Putamen (tissue), 1 donor: ENCODE measurements around the gene GAL.

Experiments
- DNase-seq: peaks from one replicate; pipeline ENCODE4 v3.0.0-alpha.2; 2016; ENCODE audit warnings: low spot score

GAL gene

GRCh38 chr11:68682531-68682961 lies 1.8 kb upstream of the GAL start:
- DNase-seq = no peak

GRCh38 chr11:68683121-68683520 lies 1.2 kb upstream of the GAL start:
- no peak for DNase-seq

- no peak for DNase-seq
These were observed 584 bp upstream of the GAL start for GRCh38 chr11:68683536-68684384.

DNA sequence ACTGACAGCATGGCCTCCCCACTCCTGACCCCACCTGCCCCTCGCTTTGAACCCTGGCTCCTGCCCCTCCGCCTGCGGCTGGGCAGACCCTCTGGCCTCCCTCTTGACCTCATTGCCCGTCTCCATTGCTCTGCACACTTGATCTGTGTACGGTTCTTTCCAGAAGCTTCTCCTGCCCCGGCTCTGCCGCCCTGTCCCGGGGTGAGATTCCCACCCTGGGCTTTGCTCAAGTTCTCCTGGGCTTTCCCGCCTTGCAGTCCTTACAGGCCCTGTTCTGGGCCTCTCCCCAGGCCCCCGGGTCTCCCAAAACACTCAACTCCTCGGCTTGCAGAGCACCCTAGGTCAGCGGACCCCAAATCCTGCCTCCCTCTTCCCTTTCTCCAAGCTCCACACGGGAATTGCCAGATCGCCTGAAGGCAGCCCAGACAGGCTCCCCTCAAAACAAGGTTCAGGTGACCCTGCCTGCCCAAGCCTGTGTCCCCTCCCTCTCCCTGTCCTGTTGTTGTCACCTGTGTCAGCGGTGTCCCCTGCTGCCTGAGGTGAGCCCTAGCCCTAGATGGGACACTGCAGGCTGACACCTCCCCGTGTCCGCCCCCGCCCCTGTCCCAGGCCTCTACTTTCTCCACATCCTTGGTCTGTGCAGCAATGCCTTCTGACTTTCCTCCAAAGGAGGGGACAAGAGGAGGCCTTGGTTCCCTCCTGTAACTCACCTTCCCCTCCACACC lies 1.5 kb downstream of the GAL start:
- no peak for DNase-seq

- DNase-seq = no peak
These were observed 2.1 kb downstream of the GAL start for GRCh38 chr11:68686486-68686885.

- no peak for DNase-seq
These were observed 3.0 kb downstream of the GAL start for GRCh38 chr11:68687311-68687710.

- DNase-seq = no peak
These were observed 3.6 kb downstream of the GAL start for GRCh38 chr11:68687986-68688385.

DNA sequence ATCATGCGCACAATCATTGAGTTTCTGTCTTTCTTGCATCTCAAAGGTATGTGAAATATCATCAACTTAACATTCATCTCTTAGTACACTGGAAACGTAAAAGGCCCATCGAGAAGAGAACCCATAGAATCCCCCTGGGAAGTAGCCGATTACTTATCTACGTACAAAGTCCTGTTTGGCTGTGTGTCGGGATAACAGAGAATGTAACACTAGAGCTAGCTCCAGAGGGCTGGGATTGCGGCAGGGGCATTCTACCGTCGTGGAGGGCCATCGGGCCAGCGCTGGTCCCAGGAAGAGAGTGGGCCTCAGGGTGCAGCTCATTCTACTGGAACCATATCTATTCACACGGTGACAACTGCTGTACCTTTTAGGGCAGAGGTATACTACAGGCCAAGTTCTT lies 4.5 kb downstream of the GAL start:
- DNase-seq = no peak

DNA sequence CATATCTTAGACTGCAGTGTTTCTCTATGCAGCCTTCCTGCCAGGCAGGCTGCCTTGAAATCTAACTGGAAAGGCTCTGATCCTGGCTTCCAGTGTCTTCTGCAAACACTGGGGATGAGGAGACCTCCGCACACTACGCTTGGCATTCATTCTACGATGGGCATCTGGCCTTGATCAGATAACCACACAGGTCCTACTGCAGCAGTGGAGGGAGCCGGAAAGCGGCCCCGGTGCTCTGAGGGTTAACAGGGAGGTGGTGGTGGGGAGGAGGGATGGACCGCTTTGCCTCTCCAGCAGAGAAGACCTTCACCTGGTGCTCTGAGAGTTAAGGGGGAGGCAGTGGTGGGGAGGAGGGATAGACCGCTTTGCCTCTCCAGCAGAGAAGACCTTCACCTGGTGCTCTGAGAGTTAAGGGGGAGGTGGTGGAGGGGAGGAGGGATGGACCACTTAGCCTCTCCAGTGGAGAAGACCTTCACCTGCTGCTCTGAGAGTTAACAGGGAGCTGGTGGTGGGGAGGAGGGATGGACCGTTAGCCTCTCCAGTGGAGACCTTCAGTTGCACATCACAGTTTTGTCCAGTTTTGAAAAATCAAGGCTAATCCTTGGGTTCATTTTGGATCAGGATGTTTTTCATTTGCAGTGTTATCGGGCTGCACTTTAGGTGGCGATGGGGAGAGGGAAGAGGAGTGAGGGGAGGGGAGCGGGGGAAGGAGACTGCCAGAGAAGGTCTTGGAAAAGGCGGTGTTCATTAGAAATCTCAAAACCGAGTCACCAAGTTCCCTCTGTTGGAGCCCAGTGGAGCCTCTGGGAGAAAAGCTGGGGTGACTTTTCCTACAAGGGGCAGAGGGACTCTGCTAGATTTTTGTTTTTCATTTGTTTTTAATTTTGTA lies 5.6 kb downstream of the GAL start:
- no peak for DNase-seq

- no peak for DNase-seq
These were observed 6.5 kb downstream of the GAL start for GRCh38 chr11:68690671-68691401.

DNA sequence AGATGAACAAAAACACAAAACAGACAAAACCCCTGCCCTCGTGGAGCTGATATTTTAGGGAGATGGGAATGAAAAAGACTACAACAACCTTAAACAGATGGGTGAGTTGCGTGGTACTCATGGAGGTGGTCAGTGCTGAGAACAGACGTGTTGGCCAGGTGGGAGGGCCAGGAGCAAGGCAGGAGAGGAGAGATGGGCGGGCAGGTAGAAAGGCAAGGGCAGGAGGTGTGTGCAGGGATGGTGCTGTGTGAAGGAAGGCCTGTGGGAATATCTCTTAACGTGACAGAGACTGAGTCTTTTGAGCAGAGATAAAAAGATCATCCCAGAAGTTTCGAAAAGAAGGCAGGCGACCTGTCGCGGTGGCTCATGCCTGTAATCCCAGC lies 7.0 kb downstream of the GAL start:
- DNase-seq = no peak

GRCh38 chr11:68692115-68692514 lies 7.8 kb downstream of the GAL start:
- DNase-seq = no peak

DNA sequence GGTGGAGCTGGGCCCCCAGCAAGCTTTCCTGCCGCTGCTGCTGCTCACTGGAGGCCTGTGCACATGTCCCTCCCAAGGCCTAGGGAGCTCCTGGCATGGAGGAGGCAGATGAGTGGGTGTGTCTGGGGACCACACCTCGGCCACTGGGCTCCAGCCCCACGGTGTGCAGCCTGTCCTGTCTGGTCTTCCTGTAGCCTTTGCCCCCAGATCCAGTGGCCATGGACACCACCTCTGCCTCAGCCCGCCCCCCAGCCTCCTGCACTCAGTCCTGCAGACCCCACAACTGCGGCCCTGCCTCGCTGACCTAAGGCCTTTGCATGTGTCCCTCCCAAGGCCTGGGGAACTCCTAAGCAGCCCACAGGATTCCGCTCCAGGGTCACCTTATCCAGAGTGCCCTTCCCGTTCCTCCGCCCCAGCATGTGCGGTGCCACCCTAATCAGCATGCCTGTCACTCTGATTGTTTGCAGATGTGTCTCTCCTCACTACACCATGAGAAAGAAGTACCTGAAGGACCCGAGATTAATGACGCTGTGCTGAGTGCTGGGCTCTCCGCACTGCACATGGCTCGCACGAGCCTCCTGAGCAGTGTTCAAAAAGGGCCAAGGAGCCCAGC lies 8.6 kb downstream of the GAL start:
- no peak for DNase-seq

DNA sequence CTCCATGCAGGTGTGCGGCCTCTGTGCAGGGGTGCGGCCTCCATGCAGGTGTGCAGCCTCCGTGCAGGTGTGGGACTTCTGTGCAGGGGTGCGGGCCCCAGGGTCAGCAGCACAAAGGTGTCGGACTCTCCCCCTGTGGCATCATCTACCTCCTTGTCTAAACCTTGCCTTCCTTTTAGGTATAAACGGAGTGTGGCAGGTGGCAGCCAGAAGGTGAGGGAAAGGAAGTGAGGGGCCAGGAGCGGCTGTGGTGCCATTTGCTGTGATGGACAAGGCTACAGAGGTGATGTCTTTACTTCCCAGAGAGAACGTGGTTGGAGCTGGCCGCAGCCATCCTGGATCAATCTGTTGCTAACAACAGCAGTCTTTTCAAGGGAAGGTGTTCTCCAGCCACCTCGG lies 9.1 kb downstream of the GAL start:
- no peak for DNase-seq

DNA sequence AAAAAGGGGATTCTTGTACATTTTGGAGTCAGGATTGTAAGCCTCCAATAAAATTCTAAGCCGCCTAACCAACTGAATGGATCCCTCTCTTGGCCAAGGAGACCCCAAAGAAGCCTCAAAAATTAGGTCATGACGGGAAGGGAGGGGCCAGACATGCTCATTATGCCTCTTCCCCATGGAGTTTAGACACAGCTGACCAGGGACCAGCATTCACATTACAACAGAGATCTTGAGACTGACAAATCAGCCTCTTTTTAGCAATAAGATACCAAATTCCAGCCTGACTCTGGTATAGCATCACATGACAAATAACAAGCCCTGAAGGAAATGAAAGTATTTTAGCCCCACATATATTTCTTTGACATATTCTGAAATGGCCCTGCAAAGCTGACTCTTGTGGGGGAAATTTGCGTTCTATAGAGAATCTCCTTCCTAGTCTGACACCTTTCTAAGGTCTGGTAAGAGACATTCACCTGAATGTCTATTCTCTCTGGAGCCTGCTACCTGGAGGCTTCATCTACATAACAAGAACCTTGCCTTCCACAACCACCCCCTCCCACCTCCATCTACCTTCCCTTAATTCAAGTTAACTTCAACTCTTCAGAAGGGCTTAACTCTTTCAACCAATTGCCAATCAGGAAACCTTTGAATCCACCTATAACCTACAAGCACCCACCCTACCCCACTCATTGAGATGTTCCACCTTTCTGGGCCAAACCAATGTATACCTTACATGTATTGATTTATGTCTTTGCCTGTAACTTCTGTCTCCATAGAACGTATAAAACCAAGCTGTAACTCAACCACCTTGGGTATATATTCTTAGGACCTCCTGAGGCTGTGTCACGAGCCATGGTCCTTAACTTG lies 10.3 kb downstream of the GAL start:
- no peak for DNase-seq

- no peak for DNase-seq
These were observed 11.2 kb downstream of the GAL start for GRCh38 chr11:68695531-68695930.

DNA sequence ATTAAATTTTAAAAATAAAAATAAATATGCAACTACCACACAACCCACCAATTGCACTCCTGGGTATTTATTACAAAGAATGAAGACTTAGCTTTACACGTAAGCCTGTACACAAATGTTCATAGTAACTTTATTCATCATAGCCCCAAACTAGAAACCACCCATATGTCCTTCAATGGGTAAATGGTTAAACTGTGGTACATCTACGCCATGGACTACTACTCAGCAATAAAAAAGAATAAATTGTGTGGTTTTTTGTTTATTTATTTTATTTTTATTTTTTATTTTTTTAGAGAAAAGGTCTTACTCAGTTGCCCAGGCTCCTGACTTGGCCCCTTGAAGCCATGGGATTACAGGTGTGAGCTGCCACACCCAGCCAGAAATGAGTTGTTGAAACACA lies 14.6 kb downstream of the GAL start:
- DNase-seq = no peak

GRCh38 chr11:68704887-68705286 lies 20.5 kb downstream of the GAL start:
- DNase-seq = no peak

- DNase-seq = no peak
These were observed 23.2 kb downstream of the GAL start for GRCh38 chr11:68707527-68707926.

GRCh38 chr11:68709062-68709461 lies 24.7 kb downstream of the GAL start:
- no peak for DNase-seq
